ENCODE results near the gene ZP3.
A peak's percentile ranks its signal among the peaks of the same experiment; 100 is the strongest.
"Not testable (repeated sequence)": the region's sequence is repeated elsewhere in the genome, so short reads cannot be mapped to it uniquely, and the experiment has no call there.

ZP3 gene

GRCh38 chr7:76424413-76425111 lies at the start of gene ZP3:
Gene ZP3 (plus strand): TSS chr7:76424950. CDS start chr7:76424965, 15 bp downstream.
- TF ChIP-seq Cebpa-rat (IDR thresholded peaks at IDR 0.05), result no peak
- Histone ChIP-seq H4K20me1 (no peaks in the 10 kb centered on the region), H3K4me1 (peaks cover 0 to 16% (median 13%) of the 10 kb centered on the region in 10 experiments; a peak in 15 of 20 replicates), H3K4me3 (no peak within 1 kb of the TSS), H3K27ac (no peak within 1 kb of the TSS), H3K27me3 (no peaks in the 10 kb centered on the region), H3K36me3 (no peaks in the 10 kb centered on the region), H3K4me2 (peak within 1 kb of the TSS in 3 of 11 experiments; percentile 12 to 28 (median 23); a peak in 2 of 22 replicates), H3K9me3 (replicated peaks in 1 of 11) (peaks cover 0 to 4% (median 0%) of the 10 kb centered on the region in 11 experiments; a peak in 1 of 22 replicates), H3K9ac (no peak within 1 kb of the TSS; a peak in 1 of 22 replicates)

GRCh38 chr7:76375251-76375650 lies 49.5 kb upstream of the ZP3 start:
- Histone ChIP-seq H3K4me1 (peaks cover 1 to 41% (median 20%) of the 10 kb centered on the region in 10 experiments; a peak in 17 of 20 replicates), H3K9ac (no peak overlapping the region), H3K4me2 (no peak overlapping the region), H3K27me3 (no peaks in the 10 kb centered on the region), H4K20me1 (no peaks in the 10 kb centered on the region), H3K36me3 (no peaks in the 10 kb centered on the region), H3K9me3 (replicated peaks in 1 of 11) (no peaks in the 10 kb centered on the region), H3K4me3 (no peak overlapping the region), H3K27ac (no peak overlapping the region)
- TF ChIP-seq Cebpa-rat (IDR thresholded peaks at IDR 0.05), result no peak

- H3K9ac ChIP-seq, result no peak overlapping the region
- H3K27ac ChIP-seq, result no peak overlapping the region
- no peak overlapping the region for H3K4me3 ChIP-seq
- peak overlapping the region in 2 of 11 experiments; percentile 22 to 84; a peak in 1 of 22 replicates for H3K4me2 ChIP-seq
- no peaks in the 10 kb centered on the region for H3K27me3 ChIP-seq
- TF ChIP-seq Cebpa-rat (IDR thresholded peaks at IDR 0.05), result no peak
- no peaks in the 10 kb centered on the region for H3K9me3 ChIP-seq (replicated peaks in 1 of 11)
- H4K20me1 ChIP-seq, result no peaks in the 10 kb centered on the region
- peaks cover 4 to 62% (median 28%) of the 10 kb centered on the region in 10 experiments; a peak in 17 of 20 replicates for H3K4me1 ChIP-seq
- H3K36me3 ChIP-seq, result no peaks in the 10 kb centered on the region
These were observed 47.4 kb upstream of the ZP3 start for GRCh38 chr7:76377186-76377918.

GRCh38 chr7:76380623-76380966 lies 44.2 kb upstream of the ZP3 start:
- Histone ChIP-seq H3K27ac (peak overlapping the region; percentile 55 to 89 (median 81); a peak in 21 of 22 replicates), H3K4me3 (peak overlapping the region in 4 of 10 experiments; percentile 29 to 64 (median 55); a peak in 8 of 20 replicates), H3K4me1 (peaks cover 4 to 54% (median 26%) of the 10 kb centered on the region in 10 experiments; a peak in 17 of 20 replicates), H3K36me3 (no peaks in the 10 kb centered on the region), H3K4me2 (peak overlapping the region; percentile 65 to 87 (median 80)), H3K27me3 (no peaks in the 10 kb centered on the region), H3K9ac (peak overlapping the region; percentile 67 to 82 (median 79); a peak in 18 of 22 replicates), H4K20me1 (no peaks in the 10 kb centered on the region), H3K9me3 (replicated peaks in 1 of 11) (no peaks in the 10 kb centered on the region)
- no peak for TF ChIP-seq Cebpa-rat (IDR thresholded peaks at IDR 0.05)

- H3K4me2 ChIP-seq, result peak overlapping the region in 3 of 11 experiments; percentile 5 to 66 (median 42); a peak in 3 of 22 replicates
- H3K9ac ChIP-seq, result no peak overlapping the region
- no peak for TF ChIP-seq Cebpa-rat (IDR thresholded peaks at IDR 0.05)
- H3K27me3 ChIP-seq, result no peaks in the 10 kb centered on the region
- no peaks in the 10 kb centered on the region for H4K20me1 ChIP-seq
- H3K27ac ChIP-seq, result no peak overlapping the region
- H3K9me3 ChIP-seq (replicated peaks in 1 of 11), result no peaks in the 10 kb centered on the region
- no peaks in the 10 kb centered on the region for H3K36me3 ChIP-seq
- H3K4me1 ChIP-seq, result peaks cover 4 to 54% (median 26%) of the 10 kb centered on the region in 10 experiments; a peak in 17 of 20 replicates
- H3K4me3 ChIP-seq, result no peak overlapping the region
These were observed 42.9 kb upstream of the ZP3 start for GRCh38 chr7:76381814-76382213.

- H3K9me3 ChIP-seq (replicated peaks in 1 of 11), result no peaks in the 10 kb centered on the region
- H3K9ac ChIP-seq, result no peak overlapping the region
- H3K4me1 ChIP-seq, result peaks cover 6 to 42% (median 28%) of the 10 kb centered on the region in 10 experiments; a peak in 18 of 20 replicates
- H3K27me3 ChIP-seq, result no peaks in the 10 kb centered on the region
- H3K27ac ChIP-seq, result no peak overlapping the region
- no peak overlapping the region for H3K4me2 ChIP-seq
- H4K20me1 ChIP-seq, result no peaks in the 10 kb centered on the region
- no peaks in the 10 kb centered on the region for H3K36me3 ChIP-seq
- no peak overlapping the region for H3K4me3 ChIP-seq
- TF ChIP-seq Cebpa-rat (IDR thresholded peaks at IDR 0.05), result no peak
These were observed 41.4 kb upstream of the ZP3 start for GRCh38 chr7:76383089-76383944.

GRCh38 chr7:76386691-76387260 lies 38.0 kb upstream of the ZP3 start:
- Histone ChIP-seq H3K9ac (no peak overlapping the region), H3K27me3 (no peaks in the 10 kb centered on the region), H3K36me3 (no peaks in the 10 kb centered on the region), H3K4me3 (no peak overlapping the region), H4K20me1 (no peaks in the 10 kb centered on the region), H3K4me2 (no peak overlapping the region), H3K4me1 (peaks cover 19 to 32% (median 24%) of the 10 kb centered on the region in 10 experiments), H3K9me3 (replicated peaks in 1 of 11) (no peaks in the 10 kb centered on the region), H3K27ac (no peak overlapping the region)
- no peak for TF ChIP-seq Cebpa-rat (IDR thresholded peaks at IDR 0.05)

GRCh38 chr7:76387789-76388188 lies 37.0 kb upstream of the ZP3 start:
- peaks cover 25 to 35% (median 30%) of the 10 kb centered on the region in 10 experiments for H3K4me1 ChIP-seq
- H3K36me3 ChIP-seq; H3K9me3 ChIP-seq (replicated peaks in 1 of 11); H3K4me3 ChIP-seq; H4K20me1 ChIP-seq; H3K9ac ChIP-seq; H3K4me2 ChIP-seq; H3K27me3 ChIP-seq: not testable (repeated sequence)
- peak overlapping the region in 3 of 11 experiments; percentile 75 to 84 (median 83); a peak in 6 of 22 replicates for H3K27ac ChIP-seq
